NCI-H69 (cell line): ENCODE data around the gene PLEK2.
"Not testable (repeated sequence)": the region's sequence is repeated elsewhere in the genome, so short reads cannot be mapped to it uniquely, and the experiment has no call there.

ENCODE experiments used
- DNase-seq: peaks from one replicate; lab custom pipeline; 2025; lab: John Stamatoyannopoulos, UW

PLEK2 gene

GRCh38 chr14:67411820-67412421, at the start of gene PLEK2:
Gene PLEK2 (minus strand): TSS chr14:67412165. CDS start chr14:67412059, 106 bp downstream.
- peak; percentile 93 for DNase-seq

GRCh38 chr14:67461341-67461985, 49.5 kb upstream of the PLEK2 start:
- no peak for DNase-seq

- no peak for DNase-seq
Measured at GRCh38 chr14:67459336-67459735, 47.4 kb upstream of the PLEK2 start.

- peak; percentile 47 for DNase-seq
Measured at GRCh38 chr14:67457782-67458181, 45.8 kb upstream of the PLEK2 start.

- no peak for DNase-seq
Measured at GRCh38 chr14:67456732-67457131, 44.8 kb upstream of the PLEK2 start.

- no peak for DNase-seq
Measured at GRCh38 chr14:67453575-67454300, 41.8 kb upstream of the PLEK2 start.

- DNase-seq: not testable (repeated sequence)
Measured at GRCh38 chr14:67451667-67452066, 39.7 kb upstream of the PLEK2 start.

GRCh38 chr14:67449096-67449495, 37.1 kb upstream of the PLEK2 start:
- DNase-seq: no peak

- DNase-seq: no peak
Measured at GRCh38 chr14:67447033-67447381, 35.0 kb upstream of the PLEK2 start.

GRCh38 chr14:67446371-67447032, 34.5 kb upstream of the PLEK2 start:
- no peak for DNase-seq

GRCh38 chr14:67444395-67444794, 32.4 kb upstream of the PLEK2 start:
- no peak for DNase-seq

GRCh38 chr14:67442139-67442906, 30.4 kb upstream of the PLEK2 start:
- DNase-seq: no peak

- DNase-seq: no peak
Measured at GRCh38 chr14:67441672-67442071, 29.7 kb upstream of the PLEK2 start.

- DNase-seq: no peak
Measured at GRCh38 chr14:67441256-67441655, 29.3 kb upstream of the PLEK2 start.

GRCh38 chr14:67440513-67440912, 28.5 kb upstream of the PLEK2 start:
- no peak for DNase-seq

GRCh38 chr14:67438969-67439368, 27.0 kb upstream of the PLEK2 start:
- no peak for DNase-seq

GRCh38 chr14:67436006-67436866, 24.3 kb upstream of the PLEK2 start:
- DNase-seq: no peak

GRCh38 chr14:67435603-67436002, 23.6 kb upstream of the PLEK2 start:
- no peak for DNase-seq

- DNase-seq: no peak
Measured at GRCh38 chr14:67432050-67432564, 20.1 kb upstream of the PLEK2 start.

- no peak for DNase-seq
Measured at GRCh38 chr14:67429510-67430205, 17.7 kb upstream of the PLEK2 start.
